LNCaP clone FGC (cell line): ENCODE results near the gene DGKD.

Experiments used
- DNase-seq: peaks from one replicate; pipeline ENCODE4 v3.0.0-alpha.2; 2011; ENCODE audit warnings: low read depth
- H3K4me3 ChIP-seq: 2 replicates; pipeline ENCODE4 v1.5.1; 2011; ENCODE audit warnings: mild to moderate bottlenecking, low read depth, low read length, control low read depth
- TF ChIP-seq, protein P1 (sequence below): IDR thresholded peaks from 2 replicates; pipeline ENCODE4 v1.5.1; 2012; ENCODE audit warnings: mild to moderate bottlenecking; ENCODE audit not compliant: control insufficient read depth, insufficient read depth; ENCODE audit errors: extremely low read depth

DGKD gene

DNA sequence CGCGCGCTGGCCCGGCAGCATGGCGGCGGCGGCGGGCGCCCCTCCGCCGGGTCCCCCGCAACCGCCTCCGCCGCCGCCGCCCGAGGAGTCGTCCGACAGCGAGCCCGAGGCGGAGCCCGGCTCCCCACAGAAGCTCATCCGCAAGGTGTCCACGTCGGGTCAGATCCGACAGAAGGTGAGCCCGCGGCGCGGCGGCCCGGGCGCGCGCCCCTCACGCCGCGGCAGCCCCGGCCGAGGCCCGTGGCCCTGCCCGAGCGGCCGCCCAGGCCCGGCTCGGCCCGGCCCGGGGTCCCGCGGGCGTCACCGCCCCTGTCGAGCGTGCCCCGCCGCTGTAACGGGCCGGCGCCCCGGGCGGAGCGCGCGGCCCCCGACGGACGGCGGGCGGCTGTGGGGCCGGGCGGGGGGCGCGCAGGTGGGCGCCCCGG lies 218 bp downstream of the DGKD start:
- DNase-seq, result no peak
- H3K4me3 ChIP-seq, result peak overlapping the region; percentile 75
- TF ChIP-seq, protein P1, sequence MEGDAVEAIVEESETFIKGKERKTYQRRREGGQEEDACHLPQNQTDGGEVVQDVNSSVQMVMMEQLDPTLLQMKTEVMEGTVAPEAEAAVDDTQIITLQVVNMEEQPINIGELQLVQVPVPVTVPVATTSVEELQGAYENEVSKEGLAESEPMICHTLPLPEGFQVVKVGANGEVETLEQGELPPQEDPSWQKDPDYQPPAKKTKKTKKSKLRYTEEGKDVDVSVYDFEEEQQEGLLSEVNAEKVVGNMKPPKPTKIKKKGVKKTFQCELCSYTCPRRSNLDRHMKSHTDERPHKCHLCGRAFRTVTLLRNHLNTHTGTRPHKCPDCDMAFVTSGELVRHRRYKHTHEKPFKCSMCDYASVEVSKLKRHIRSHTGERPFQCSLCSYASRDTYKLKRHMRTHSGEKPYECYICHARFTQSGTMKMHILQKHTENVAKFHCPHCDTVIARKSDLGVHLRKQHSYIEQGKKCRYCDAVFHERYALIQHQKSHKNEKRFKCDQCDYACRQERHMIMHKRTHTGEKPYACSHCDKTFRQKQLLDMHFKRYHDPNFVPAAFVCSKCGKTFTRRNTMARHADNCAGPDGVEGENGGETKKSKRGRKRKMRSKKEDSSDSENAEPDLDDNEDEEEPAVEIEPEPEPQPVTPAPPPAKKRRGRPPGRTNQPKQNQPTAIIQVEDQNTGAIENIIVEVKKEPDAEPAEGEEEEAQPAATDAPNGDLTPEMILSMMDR, result no peak

DNA sequence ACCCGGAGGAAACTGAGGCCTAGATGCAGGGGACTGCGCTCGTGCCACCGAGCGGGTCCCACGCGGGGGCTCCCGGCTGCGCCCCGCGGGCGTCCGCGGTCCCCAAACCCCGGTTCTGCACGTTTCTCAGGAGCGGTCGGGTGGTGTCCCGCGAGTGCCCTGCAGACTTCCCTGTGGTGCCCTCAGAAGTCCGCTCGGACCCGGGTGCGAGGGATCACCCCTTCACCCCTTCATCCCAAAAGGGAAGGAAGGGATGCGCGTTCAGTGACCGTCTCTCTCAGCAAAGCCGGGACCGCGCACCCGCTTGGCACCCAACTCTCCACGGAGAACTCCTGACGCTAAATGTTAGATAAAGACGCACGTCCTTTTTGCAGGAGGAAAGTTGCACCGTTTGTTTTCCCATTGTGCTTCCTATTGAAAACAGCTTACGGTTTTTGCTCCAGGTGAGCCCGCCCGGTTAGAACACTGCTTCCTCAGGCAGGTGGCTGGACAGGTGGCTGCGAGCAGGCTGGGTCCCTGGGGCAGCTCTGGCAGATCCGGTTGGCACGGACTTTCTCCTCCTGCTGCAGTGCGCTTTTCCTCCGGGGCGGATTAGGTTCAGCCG lies 779 bp downstream of the DGKD start:
- TF ChIP-seq, protein P1, result no peak

DNA sequence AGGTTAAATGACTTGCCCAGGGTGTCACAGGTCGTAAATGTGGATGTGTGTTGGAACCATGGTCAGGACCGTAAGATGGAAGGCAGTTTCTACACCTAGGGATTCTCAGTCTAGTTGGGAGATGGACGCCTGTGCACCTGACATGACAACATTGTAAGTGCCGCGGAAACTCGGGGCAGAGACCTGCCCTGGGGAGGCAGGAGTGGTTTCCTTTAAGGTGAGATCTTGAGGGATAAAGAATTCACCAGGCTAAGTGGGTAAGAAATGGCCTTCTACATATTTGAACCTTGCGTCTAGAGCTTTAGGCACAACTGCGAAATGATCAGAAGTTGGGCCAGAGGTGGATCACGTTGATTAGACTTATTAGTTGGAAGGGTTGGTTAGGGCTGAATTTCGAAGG lies 1.6 kb downstream of the DGKD start:
- TF ChIP-seq, protein P1, result no peak
- H3K4me3 ChIP-seq, result no peak overlapping the region
- DNase-seq, result no peak

More for the DNA sequence above, 779 bp downstream of the DGKD start:
- peak overlapping the region; percentile 75 for H3K4me3 ChIP-seq
- DNase-seq, result peak; percentile 43

DNA sequence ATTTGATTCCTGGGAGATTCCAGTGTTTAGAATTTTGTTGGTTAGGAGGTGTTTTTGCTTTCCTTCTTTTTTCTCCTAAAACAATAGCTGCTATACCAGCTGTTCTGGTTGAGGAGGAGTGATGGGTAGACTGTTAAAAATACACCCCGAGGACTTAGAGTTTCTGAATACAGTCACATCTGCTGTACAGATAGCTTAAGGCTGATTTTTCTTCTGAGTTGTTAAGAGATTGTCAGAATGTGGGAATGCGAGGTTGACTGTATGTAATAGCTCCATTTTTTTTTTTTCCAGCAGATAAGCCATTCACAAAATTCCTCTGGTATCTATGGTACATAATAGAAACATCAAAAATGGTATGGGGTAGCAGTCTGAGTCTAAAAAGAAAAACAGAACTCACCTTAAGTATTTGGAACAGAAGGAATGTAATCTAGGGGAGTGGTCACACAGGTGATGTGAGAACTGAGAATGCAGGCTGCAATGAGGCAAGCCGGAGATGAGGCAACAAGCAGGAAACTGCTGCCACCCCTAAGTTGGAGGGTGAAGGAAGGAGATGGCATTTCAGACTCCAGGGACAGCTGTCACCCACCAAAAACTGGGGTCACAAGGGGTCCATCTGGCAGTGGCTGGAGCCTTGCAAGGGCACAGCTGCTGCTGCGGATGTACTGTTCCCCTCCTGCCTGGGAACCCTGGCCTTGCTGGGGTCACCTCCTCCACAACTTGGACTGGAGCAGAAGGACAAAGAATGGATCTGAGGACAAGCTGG lies 2.4 kb downstream of the DGKD start:
- TF ChIP-seq, protein P1, result no peak
- DNase-seq, result no peak
- no peak overlapping the region for H3K4me3 ChIP-seq

DNA sequence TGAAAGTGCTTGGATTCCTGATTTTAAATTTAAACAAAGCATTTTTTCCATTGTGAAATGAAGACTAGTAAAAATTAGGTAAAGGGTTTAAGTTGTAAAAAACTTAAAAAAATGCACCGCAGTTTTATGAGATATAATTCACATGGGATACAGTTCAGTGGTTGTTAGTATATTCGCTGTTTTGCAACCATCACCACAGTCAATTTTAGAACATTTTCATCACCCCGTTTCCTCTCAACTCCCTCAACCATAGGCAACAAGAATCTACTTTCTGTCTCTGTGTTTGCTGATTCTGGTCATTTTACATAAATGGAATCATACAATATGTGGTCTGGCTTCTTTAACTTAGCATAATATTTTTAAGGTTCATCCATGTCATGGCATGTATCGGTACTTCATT lies 4.0 kb downstream of the DGKD start:
- DNase-seq, result no peak
- TF ChIP-seq, protein P1, result no peak
- H3K4me3 ChIP-seq, result no peak overlapping the region

DNA sequence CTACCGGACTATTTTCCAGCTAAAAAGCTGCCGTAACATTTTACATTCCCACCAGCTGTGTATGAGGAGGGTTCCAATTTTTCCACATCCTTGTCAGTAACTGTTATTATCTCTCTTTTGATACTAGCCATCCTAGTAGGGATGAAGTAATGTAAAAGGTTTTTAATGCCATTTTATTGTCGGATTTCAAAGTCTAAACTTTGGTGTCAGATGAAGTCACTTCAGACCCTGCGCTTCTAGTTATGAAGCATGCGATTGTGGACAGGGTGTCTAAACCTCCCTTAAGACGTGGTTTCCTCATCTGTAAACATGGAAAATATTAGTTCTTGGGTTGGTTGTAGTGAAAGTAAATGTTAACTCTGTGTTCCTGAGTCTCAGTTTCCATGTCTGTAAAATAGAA lies 4.7 kb downstream of the DGKD start:
- H3K4me3 ChIP-seq, result no peak overlapping the region
- DNase-seq, result no peak
- TF ChIP-seq, protein P1, result no peak
